Left renal pelvis (tissue), 4 donors: ENCODE measurements around the gene SOX12. TPM values are rescaled to one million over a fixed set of nuclear protein-coding genes. Genes with fewer than 3 reads are reported as not detected.
"Not testable (repeated sequence)": the region's sequence is repeated elsewhere in the genome, so short reads cannot be mapped to it uniquely, and the experiment has no call there.

Source experiments
- DNase-seq, 4 donors: peaks; one replicate each; pipeline ENCODE4 v3.0.0-alpha.2; 2013; ENCODE audit warnings: low read depth in 4 of 4, low spot score in 3 of 4
- polyA plus RNA-seq, 4 donors: library from polyadenylated mRNA; unstranded; fragments of 120-200 nt; gene quantifications; one replicate each; pipeline ENCODE4 v1.2.1, GENCODE V29; 2013; ENCODE audit not compliant: insufficient read length in 4 of 4

The SOX12 gene
- polyA plus RNA-seq, 4 donors: 23.2 to 43.6 (median 28.6) TPM

- no peak for DNase-seq
Measured at GRCh38 chr20:328027-328974, 2.9 kb downstream of the SOX12 start.

- DNase-seq: no peak
Measured at GRCh38 chr20:328975-329695, 3.8 kb downstream of the SOX12 start.

- no peak for DNase-seq
Measured at GRCh38 chr20:329851-330232, 4.5 kb downstream of the SOX12 start.

GRCh38 chr20:330233-331149, 5.1 kb downstream of the SOX12 start:
- DNase-seq: peak in 2 of 4 donors; percentile 51 to 55

GRCh38 chr20:334578-334977, 9.2 kb downstream of the SOX12 start:
- DNase-seq: no peak

- not testable (repeated sequence) for DNase-seq
Measured at GRCh38 chr20:336040-336439, 10.7 kb downstream of the SOX12 start.

GRCh38 chr20:341682-342081, 16.3 kb downstream of the SOX12 start:
- DNase-seq: no peak

- no peak for DNase-seq
Measured at GRCh38 chr20:343107-343506, 17.8 kb downstream of the SOX12 start.

- no peak for DNase-seq
Measured at GRCh38 chr20:346033-346639, 20.8 kb downstream of the SOX12 start.

- peak in 1 of 4 donors; percentile 38 for DNase-seq
Measured at GRCh38 chr20:346640-347316, 21.4 kb downstream of the SOX12 start, which contains the start of gene NRSN2. Gene NRSN2, plus strand, starts transcription at chr20:347111. Its CDS starts 2,533 bp downstream, at chr20:349644.

- DNase-seq: no peak
Measured at GRCh38 chr20:347317-347639, 21.9 kb downstream of the SOX12 start.

- peak in 3 of 4 donors; percentile 85 to 91 (median 89) for DNase-seq
Measured at GRCh38 chr20:347640-348484, 22.5 kb downstream of the SOX12 start.

GRCh38 chr20:348972-349841, 23.9 kb downstream of the SOX12 start:
- no peak for DNase-seq

- no peak for DNase-seq
Measured at GRCh38 chr20:353166-353565, 27.8 kb downstream of the SOX12 start.

- DNase-seq: peak in 2 of 4 donors; percentile 70 to 71
Measured at GRCh38 chr20:354298-354977, 29.1 kb downstream of the SOX12 start.

GRCh38 chr20:356154-356553, 30.8 kb downstream of the SOX12 start:
- not testable (repeated sequence) for DNase-seq

GRCh38 chr20:356745-357144, 31.4 kb downstream of the SOX12 start:
- no peak for DNase-seq
